ENCODE measurements around the gene PSORS1C1.

Gene PSORS1C1

DNA sequence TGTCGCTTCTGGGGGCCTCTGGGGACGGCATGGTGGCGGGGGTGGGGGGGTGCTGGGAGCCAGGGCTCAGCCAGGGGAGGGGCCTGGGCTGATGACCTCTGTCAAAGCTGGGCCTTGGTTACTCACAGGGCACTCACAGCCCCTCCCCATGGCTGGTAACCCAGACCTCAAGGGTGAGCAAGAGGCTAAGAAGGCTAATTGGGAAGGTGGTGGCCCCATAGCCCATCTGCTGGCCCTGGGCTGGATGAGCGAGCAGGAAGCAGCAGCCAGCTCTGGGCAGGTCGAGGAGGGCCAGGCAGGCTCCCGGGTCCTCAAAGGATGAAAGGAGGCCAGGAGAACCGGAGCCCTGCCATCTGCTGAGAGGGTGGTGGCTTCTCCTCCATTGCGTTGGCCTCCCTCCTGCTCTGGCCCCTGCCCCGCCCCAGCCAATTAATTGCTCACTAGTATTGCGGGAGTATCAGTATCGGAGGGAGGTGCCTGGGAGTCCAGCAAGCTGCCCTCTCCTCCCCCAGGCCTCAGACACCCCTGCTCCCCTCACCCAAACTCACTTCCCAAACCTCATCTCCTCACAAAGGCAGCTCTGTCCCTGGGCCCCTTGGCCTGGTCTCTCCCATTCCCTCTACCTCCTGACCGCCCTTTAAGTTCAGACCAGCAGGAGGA is 6.7 kb downstream of the PSORS1C1 start:
- intact Hi-C loops (cut with DNase I), result no loop called here
- DNase-seq, result no peak

DNA sequence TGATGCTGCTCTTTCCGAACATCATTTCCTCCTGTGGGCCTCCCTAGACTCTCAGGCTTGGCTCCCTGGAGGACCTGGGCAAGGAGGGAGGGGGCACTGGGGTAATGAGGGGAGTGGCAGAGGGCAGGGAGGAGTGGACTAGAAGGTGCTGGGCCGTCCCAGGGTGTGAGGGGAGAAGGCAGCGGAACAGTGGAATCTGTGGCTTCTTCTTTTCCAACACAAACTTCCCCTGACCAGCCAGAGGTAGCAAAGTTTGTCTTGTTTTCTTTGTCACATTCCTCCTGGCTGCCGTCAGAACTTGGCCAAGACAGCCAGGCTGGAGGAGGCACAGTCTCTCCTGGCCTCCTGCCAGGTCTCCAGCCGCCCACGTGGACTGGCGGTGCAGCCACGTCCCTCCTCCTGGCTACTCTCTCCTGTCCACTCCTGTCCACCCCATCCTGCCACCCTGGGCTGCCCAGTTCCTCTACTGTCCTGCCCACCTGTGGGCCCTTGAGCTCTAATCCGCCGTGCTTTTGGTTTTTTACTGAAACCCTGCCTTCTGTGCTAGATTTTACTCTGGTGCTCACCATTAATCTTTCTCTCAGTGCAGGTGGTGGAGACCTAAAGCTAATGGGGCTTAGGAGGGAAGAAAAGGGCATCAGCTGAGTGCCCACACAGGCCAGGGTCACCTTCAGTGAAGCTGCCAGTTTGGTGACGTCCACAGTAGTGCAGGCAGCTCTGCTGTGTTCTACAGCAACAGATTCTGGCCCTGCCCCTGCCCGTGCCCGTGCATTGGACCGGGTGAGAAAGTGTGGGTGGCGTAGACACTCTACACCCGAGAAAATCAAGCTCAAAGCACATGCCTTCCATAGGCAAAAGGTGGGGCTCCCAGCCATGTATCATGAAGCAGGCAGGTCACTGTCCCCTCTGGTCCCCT is 8.4 kb downstream of the PSORS1C1 start:
- DNase-seq, result peak in 33 of 42 donors; percentile 18 to 75 (median 42)
- intact Hi-C loops (cut with DNase I), result no loop called here

DNA sequence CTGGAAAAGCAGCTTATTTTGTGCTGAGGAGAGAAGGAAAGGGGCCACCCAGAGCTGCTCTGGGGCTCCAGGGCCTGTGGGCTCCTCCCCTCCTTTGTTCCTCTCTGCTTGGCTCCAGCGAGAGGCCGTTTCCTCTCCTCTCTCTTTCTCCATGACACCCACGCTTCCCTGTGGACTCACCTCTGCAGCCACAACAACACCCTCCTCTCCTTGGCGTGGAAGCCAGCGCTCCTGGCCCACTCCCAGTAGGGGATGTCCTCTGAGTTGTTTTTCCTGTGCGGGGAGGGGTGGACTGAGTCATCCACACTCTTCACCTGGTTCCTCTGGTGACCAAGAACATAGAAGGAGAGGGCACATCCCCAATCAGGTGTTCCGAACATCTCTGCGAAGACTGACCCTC is 10.6 kb downstream of the PSORS1C1 start:
- no peak for DNase-seq
- intact Hi-C loops (cut with DNase I), result no loop called here

DNA sequence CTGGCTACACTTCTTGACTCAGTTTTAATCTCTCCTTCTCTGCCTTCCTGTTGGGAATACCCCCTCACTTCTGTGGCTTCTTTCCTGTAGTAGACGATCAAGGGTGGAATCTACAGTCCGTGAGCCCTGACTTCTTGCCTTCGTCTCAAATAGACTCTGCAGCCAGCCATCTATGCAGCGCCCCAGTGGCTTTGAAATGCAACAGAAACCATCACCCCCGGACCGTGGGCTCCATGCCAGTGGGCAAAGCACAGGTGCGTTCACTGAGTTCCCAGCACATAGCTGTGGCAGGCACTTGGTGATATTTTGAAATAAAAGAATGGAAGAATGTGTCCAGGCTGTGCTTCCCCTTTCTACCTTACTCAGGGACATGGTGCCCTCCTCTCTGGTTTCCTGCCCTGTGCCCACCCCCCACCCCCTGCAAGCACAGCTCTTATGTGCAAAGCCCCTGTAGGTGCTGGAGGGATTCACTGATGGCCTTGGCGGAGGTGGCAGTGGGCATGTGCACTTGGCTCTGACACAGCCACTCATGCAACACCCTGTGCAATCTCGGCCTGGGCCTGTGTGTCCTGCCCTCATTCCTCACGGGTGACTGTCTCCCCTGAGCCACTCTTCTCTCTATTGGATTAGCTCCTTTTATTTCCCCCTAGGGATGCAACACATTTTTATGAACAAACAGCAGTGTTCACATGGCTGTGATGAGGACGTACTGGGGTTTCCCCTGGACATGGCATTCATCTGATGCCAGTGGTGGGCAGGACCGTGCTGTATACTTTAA is 11.2 kb downstream of the PSORS1C1 start:
- intact Hi-C loops (cut with DNase I), result no loop called here

DNA sequence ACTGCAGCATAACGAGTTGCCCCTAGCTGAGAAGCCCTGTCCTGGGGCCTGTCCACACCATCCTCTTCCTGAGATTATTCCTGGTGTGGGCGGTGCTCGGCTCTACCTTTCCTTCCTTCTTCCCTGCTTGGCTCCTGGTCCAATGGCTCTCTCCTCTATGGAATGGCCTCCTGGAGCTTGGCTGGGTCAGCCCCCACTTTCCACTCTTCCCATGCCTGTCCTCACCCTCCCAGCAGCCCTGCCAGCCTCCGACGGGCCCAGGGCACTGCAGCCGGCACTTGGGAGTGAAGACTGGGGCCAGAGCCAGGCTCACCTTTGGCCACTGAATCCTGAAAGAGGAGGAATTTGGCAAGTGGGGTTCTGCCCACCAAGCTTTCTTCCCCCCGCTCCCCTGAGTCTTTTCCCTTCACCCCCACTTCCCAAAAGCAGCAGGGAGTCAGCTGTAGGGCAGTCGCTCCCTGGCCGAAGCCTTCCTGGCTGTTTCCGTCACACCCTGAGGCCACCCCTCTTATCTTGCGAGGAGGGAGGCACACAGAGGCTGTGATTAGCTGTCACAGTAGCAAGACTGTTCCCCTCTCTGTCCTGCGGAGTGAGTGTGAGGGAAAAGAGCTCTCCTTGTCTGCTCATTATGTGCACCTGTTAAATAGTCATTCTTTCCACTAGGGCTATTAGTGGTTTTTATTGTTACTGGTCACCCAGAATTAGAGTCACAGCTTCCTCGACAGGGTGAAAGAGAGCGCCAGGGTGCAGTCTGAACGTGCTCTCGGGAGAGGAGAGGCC is 12.0 kb downstream of the PSORS1C1 start:
- intact Hi-C loops (cut with DNase I), result no loop called here
- no peak for DNase-seq

More for the DNA sequence above, 11.2 kb downstream of the PSORS1C1 start:
- no peak for DNase-seq

DNA sequence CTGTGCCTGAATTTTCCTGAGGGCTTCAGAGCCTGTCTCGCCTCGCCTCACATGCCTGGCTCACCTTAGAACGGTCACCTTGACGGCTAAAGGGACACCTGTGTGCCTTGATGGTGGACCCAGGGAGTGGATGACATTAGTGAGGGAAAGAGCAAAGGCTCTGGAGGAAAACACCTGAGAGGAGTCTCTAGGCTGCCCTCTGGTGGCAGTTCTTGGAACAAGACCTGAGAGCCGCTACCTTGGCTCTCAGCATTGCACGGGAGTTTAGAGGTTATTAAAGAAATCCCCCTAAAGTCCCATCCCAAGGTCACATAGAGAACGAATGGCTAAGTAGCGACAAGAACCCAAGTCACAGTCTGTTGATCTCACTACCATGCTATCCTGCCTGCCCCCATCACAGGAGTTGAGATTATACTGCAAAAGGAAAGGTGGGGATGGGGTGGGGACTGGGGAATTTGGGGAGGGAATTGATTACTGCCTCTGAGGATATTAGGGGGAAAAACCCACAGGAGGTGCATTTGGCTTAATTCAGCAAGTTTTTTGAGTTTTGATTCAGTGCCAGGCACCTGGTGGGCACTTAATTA is 13.6 kb downstream of the PSORS1C1 start:
- DNase-seq, result peak in 41 of 42 donors; percentile 36 to 86 (median 68)
- intact Hi-C loops (cut with DNase I), result no loop called here

DNA sequence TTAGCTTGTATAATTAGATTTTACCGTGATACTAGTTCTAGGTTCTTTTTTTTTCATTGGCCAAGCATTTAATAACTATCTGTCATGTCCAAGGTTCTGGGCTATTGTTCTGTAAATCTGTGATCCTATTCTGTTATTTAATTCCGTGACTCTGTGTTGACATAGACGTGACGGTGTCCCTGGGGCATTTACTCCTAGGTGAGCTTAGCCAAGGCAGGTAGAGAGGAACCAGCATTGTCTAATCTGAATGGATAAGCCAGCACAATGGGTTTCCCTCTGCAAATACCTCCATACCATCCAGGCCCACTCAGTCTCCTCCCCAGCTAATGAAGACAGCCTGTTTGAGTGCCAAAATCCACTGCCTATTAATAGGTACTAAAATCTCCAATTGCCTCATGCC is 14.5 kb downstream of the PSORS1C1 start:
- peak in 2 of 42 donors; percentile 21 to 39 for DNase-seq
- intact Hi-C loops (cut with DNase I), result no loop called here

DNA sequence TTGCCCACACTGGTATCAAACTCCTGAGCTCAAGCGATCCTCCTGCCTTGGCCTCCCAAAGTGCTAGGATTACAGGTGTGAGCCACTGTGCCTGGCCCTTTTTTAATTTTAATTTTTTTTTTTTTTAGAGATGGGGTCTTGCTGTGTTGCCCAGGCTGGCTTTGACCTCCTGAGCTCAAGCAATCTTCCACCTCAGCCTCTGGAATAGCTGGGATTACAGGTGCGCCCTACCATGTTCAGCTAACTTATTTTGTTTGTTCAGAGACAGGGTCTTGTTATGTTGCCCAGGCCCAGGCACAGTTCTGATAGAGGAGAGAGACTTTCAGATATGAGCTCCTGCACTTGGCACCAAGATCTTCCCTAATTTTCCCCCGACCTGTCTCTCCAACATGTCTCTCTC is 16.2 kb downstream of the PSORS1C1 start:
- DNase-seq, result no peak
- intact Hi-C loops (cut with DNase I), result no loop called here

DNA sequence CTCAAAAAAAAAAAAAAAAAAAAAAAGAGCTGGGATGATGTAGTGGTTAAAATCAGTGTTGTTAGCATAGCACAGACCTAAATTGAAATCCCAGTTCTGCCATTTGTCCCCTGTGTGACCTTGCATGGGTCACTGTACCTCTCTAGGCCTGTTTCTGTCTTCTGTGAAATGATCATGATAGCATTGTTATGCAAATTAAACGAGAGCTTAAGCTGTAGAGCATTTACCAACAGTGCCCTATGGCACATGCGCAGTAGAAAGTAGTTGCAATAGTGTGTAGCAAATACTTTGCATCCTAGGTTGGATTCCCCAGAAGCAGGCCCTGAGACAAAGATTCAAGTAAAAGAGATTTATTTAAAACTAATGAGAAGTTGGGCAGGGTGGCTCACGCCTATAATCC is 17.0 kb downstream of the PSORS1C1 start:
- intact Hi-C loops (cut with DNase I), result no loop called here

DNA sequence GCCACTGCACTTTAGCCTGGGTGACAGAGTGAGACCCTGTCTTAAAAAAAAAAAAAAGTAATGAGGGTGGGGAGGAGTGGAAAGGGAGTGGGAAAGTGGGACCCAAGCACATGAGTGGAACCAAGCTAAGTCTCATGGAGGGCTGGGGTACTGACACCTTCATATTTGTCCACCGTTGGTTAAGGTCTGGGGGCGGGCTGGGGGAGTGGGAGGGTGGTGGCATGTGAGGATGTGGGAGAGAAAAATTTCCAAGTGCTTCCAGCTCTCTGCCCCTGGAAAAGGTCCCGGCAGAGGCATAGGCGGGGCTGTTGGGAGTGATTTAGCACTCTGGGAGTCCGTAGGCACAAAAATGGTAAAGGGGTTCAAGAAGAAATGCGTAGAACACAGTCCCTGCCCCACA is 18.2 kb downstream of the PSORS1C1 start:
- DNase-seq, result no peak
- intact Hi-C loops (cut with DNase I), result no loop called here

More for the DNA sequence above, 17.0 kb downstream of the PSORS1C1 start:
- no peak for DNase-seq

DNA sequence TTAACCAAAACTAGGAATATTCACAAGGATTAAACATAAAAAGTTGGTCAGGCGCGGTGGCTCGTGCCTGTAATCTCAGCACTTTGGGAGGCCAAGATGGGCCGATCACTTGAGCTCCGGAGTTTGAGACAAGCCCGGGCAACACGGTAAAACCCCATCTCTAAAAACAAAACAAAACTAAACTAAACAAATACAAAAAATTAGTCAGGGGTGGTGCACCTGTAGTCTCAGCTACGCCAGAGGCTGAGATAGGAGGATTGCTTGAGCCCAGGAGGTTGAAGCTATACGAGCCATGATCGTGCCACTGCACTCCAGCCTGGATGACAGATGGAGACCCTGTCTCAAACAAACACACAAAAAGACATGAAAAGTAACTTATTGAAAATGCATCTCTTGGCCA is 21.1 kb downstream of the PSORS1C1 start:
- intact Hi-C loops (cut with DNase I), result loop anchor here (5.0 kb wide), 2 partner anchors 57 to 232 kb away; no protein-coding TSS in a partner anchor
- no peak for DNase-seq

DNA sequence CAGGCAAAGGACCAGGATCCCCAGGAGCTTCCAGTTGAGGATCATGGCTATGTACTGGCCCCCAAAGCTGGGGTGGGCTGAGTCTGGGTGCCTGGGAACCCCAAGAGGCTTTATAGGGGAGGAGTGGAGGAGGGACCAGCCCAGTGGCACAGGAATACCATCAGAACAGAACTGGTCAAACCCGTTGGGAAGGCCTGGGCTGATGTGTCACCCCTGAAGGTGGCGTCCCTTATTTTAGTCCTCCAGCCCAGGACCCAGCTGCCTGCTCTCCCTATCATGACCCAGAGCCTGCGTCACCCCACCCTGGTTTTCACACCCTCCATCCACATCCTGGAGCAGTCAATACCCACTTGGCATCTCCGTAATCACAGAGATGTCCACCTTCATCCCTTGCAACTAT is 24.4 kb downstream of the PSORS1C1 start, which contains the start of gene PSORS1C2:
Gene PSORS1C2, minus strand, starts transcription at position 85 of the 400 bp plus-strand sequence. Its CDS starts 40 bp downstream, at position 45.
- DNase-seq, result no peak
- intact Hi-C loops (cut with DNase I), result loop anchor here (5.0 kb wide), 2 partner anchors 53 to 228 kb away; no protein-coding TSS in a partner anchor

DNA sequence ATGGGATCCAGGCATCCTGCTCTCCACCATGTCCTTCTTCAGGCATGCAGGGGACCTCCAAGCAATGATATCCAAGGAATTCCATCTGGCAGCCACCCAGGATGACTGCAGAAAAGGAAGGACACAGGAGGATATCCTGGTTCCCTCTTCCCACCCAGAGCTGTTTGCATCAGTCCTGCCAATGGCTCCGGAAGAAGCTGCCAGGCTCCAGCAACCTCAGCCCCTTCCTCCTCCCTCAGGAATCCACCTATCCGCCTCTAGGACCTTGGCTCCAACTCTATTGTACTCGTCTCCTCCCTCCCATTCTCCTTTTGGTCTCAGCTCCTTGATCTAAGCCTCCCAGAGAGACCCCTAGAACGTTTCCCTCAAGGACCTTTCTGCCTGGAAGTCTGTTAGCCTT is 25.0 kb downstream of the PSORS1C1 start:
- intact Hi-C loops (cut with DNase I), result loop anchor here (5.0 kb wide), 2 partner anchors 53 to 228 kb away; no protein-coding TSS in a partner anchor
- no peak for DNase-seq

DNA sequence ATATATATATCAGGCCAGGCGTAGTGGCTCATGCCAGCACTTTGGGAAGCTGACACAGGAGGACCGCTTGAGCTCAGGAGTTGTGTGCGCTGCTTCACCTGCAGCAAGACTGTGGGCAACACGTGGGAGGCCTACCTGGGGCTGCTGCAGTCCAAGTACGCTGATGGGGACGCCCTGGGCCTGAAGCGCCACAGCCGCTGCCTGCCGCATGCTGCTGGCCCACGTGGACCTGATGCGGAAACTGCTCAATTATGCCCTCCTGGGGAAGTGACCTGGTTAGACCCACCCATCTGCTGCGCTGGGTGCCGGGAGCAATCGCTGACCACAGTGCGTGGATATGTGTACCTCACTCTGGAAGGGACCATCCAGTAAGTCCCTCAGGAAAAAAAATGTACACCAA is 26.0 kb downstream of the PSORS1C1 start:
- intact Hi-C loops (cut with DNase I), result no loop called here
- DNase-seq, result no peak

DNA sequence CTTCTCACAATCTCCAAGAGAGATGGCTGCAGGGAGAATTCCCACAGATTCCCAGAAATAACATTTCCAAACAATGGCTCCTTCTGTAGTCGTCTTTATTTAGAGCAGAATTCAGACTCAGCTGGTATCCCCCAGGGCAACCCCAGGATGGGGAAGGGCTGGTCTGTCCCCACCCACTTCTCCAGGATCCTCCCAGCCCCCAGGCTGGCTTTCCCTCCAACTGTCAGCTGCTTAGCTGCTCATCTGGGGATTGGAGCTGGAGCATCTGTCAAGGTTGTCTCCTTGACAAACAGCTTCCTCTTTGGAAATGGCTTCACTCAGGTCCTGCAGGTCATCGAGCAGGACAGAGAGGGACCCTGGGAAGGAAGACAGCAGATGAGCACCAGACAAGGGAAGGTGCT is 27.8 kb downstream of the PSORS1C1 start:
- intact Hi-C loops (cut with DNase I), result no loop called here
- no peak for DNase-seq

DNA sequence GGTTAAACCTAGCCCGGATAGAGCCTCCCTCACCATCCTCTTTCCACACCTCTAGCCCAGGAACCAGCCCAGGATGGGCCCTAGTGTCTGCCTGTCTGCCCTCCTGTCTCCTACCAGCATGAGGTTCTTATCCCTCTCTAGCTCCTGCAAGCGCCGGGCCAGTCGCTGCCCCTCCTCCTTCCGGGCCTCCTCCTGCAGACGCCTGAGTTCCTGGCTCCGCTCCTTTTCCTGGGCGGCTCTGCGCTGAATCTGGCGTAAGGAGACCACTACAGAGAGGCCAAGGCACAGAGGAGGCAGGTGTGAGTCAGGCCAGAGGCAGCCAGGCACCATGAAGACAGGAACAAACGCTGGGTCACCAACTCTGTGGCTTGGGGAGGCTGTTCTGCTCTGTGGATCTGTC is 28.5 kb downstream of the PSORS1C1 start:
- DNase-seq, result no peak
- intact Hi-C loops (cut with DNase I), result no loop called here

DNA sequence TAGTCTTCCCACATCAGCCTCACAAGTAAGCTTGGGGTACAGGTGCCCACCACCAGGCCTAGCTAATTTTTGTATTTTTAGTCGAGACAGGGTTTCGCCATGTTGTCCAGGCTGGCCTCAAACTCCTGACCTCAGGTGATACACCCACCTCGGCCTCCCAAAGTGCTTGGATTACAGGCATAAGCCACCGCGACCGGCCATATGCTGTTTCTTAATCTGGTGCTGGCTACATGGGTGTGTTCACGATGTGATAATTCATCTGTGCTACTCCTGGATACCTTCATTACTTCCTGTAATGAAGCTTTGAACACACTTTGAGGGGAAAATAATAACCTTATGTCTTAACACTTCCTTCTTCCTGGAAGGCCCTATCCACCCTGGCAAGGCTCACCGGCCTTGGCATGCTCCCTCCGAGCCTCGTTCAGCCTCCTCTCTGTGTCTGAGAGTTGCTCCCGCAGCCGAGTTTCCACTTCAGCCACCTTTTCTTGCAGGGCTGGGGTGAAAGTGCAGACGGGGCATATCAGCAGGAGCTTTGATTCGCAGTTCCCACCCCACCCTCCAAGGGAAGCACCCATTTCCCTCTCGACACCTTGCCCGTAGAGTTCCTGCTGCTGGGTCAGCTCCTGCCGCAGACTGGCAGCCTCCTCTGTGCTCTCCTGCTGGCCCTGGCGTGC is 29.8 kb downstream of the PSORS1C1 start:
- no peak for DNase-seq
- intact Hi-C loops (cut with DNase I), result no loop called here

DNA sequence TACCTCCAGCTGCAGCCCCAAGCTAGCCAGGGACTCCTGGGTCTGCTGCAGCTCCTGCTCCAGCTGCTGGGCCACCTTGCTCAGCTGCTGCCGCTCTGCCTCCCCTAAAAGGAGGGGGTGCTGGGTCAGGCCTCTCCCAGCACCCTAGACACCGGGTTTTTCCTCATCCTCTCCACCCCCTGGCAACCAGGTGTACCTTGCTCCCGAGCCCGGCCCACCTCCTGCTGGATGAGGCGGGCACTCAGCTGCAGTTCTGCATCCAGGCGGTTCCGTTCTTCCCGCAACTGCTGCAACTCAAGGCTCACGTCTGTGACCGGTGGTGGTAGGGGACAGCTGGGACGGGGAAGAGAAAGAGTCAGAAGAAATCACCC is 30.4 kb downstream of the PSORS1C1 start:
- intact Hi-C loops (cut with DNase I), result no loop called here
- no peak for DNase-seq

All from head of caudate nucleus (tissue), 42 donors.